Measurements from ENCODE around the gene GRK1.

GRK1 gene

DNA sequence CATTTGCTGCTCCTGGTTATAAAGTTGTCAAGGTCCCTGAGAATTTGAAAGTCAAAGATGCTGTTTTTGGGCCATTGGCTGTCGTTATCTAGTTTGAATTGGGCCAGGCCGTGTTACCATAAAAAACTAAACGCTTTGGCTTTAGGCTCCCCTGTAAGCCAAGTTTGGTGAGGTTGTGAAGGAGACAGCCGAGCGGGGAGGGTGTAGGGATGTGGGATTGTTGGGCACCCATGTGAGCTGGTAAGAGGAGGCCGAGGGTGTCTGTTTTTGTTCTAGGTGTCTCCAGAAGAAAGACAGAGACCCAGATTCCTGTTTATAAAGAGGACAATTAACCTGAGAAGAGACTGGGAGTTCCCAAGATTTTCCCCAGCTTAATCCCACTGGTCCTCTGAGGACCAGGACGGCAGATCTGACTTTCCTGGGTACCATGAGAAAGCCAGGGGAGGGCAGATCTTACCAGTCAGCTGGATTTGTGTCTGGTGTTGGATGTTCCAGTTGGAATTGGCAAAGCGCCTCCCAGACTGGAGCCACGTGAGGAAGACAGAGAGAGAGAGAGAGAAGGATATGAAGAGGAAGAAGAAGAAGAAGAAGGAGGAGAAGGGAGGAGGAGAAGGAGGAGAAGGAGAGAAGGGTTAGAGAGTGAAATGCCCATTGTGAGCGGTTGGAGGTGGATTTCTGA lies 117.1 kb downstream of the GRK1 start:
- TF ChIP-seq, protein P1, sequence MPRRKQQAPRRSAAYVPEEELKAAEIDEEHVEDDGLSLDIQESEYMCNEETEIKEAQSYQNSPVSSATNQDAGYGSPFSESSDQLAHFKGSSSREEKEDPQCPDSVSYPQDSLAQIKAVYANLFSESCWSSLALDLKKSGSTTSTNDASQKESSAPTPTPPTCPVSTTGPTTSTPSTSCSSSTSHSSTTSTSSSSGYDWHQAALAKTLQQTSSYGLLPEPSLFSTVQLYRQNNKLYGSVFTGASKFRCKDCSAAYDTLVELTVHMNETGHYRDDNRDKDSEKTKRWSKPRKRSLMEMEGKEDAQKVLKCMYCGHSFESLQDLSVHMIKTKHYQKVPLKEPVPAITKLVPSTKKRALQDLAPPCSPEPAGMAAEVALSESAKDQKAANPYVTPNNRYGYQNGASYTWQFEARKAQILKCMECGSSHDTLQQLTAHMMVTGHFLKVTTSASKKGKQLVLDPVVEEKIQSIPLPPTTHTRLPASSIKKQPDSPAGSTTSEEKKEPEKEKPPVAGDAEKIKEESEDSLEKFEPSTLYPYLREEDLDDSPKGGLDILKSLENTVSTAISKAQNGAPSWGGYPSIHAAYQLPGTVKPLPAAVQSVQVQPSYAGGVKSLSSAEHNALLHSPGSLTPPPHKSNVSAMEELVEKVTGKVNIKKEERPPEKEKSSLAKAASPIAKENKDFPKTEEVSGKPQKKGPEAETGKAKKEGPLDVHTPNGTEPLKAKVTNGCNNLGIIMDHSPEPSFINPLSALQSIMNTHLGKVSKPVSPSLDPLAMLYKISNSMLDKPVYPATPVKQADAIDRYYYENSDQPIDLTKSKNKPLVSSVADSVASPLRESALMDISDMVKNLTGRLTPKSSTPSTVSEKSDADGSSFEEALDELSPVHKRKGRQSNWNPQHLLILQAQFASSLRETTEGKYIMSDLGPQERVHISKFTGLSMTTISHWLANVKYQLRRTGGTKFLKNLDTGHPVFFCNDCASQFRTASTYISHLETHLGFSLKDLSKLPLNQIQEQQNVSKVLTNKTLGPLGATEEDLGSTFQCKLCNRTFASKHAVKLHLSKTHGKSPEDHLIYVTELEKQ (tag by site-specific recombination; IDR thresholded peaks at IDR 0.05; ENCODE audit: borderline replicate concordance) = no peak
- no peak for TF ChIP-seq ZNF426 (tag by site-specific recombination; IDR thresholded peaks at IDR 0.05)
- TF ChIP-seq ZBTB8A (tag by site-specific recombination; IDR thresholded peaks at IDR 0.05) = no peak
- no peak for TF ChIP-seq ZBTB7A (tag by site-specific recombination; IDR thresholded peaks at IDR 0.05; ENCODE audit: low read depth)
- no peak for TF ChIP-seq MYNN (tag by site-specific recombination; IDR thresholded peaks at IDR 0.05; ENCODE audit: borderline replicate concordance)
- TF ChIP-seq ZNF768 (tag by site-specific recombination; IDR thresholded peaks at IDR 0.05) = no peak
- TF ChIP-seq YY1 (tag by site-specific recombination; IDR thresholded peaks at IDR 0.05) = no peak
- TF ChIP-seq ZNF416 (tag by site-specific recombination; IDR thresholded peaks at IDR 0.05) = no peak
- Histone ChIP-seq H3K9me3 (ENCODE audit: control insufficient read depth, insufficient read depth, low read depth, low read length) (no peaks in the 10 kb centered on the region), H3K27ac (ENCODE audit: extremely low read depth, low read depth, low read length) (no peak overlapping the region), H3K4me1 (ENCODE audit: control insufficient read depth, insufficient read depth, low read length) (no peaks in the 10 kb centered on the region), H3K36me3 (ENCODE audit: control insufficient read depth in 2 of 2, insufficient read depth in 1 of 2, low read length in 2 of 2) (no peaks in the 10 kb centered on the region), H3K4me3 (ENCODE audit: low read depth, low read length) (no peak overlapping the region)
- POLR2A ChIA-PET = no interaction called here
- CTCF ChIA-PET = no interaction called here

DNA sequence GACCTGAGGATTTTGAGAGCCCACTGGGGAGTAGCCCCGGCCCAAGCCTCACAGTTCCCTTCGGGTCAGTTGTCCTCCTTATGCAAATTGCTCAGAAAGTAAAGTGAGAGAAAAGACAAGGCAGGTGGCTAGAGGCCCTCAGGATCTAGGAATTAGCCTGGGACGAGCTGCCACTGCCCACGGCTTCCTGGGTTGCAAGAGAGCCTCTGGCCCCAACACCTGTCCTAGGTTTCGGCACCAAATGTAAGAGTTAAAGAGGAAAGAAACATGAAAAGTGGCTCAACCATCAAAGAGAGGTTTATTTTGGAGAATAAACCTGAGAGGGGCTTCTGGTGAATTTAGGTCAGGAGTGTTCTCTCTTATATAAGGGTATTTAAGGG lies 117.6 kb downstream of the GRK1 start:
- ChIA-PET CTCF (no interaction called here), POLR2A (no interaction called here)
- Histone ChIP-seq H3K4me3 (ENCODE audit: low read depth, low read length) (no peak overlapping the region), H3K36me3 (ENCODE audit: control insufficient read depth in 2 of 2, insufficient read depth in 1 of 2, low read length in 2 of 2) (no peaks in the 10 kb centered on the region), H3K4me1 (ENCODE audit: control insufficient read depth, insufficient read depth, low read length) (no peaks in the 10 kb centered on the region), H3K27ac (ENCODE audit: extremely low read depth, low read depth, low read length) (no peak overlapping the region), H3K9me3 (ENCODE audit: control insufficient read depth, insufficient read depth, low read depth, low read length) (no peaks in the 10 kb centered on the region)
- TF ChIP-seq ZNF140 (tag by site-specific recombination; IDR thresholded peaks at IDR 0.05) (no peak), ZNF274 (IDR thresholded peaks at IDR 0.05; ENCODE audit: low read length) (no peak), ZNF274 (tag by site-specific recombination; IDR thresholded peaks at IDR 0.05; ENCODE audit: borderline replicate concordance) (no peak), KLF16 (tag by site-specific recombination; IDR thresholded peaks at IDR 0.05) (no peak), HOXD13 (CRISPR knock-in tag; IDR thresholded peaks at IDR 0.05; ENCODE audit: borderline replicate concordance) (no peak), ZNF121 (tag by site-specific recombination; IDR thresholded peaks at IDR 0.05) (no peak), PRDM1 (tag by site-specific recombination; IDR thresholded peaks at IDR 0.05) (no peak), ZNF621 (tag by site-specific recombination; IDR thresholded peaks at IDR 0.05) (no peak), ZNF311 (tag by site-specific recombination; IDR thresholded peaks at IDR 0.05; ENCODE audit: borderline replicate concordance) (no peak), ZNF138 (tag by site-specific recombination; IDR thresholded peaks at IDR 0.05; ENCODE audit: borderline replicate concordance) (no peak), ZNF792 (tag by site-specific recombination; IDR thresholded peaks at IDR 0.05) (no peak), ZNF660 (tag by site-specific recombination; IDR thresholded peaks at IDR 0.05) (no peak), YY1 (tag by site-specific recombination; IDR thresholded peaks at IDR 0.05) (no peak), ZNF157 (tag by site-specific recombination; IDR thresholded peaks at IDR 0.05) (no peak), ZNF202 (tag by site-specific recombination; IDR thresholded peaks at IDR 0.05; ENCODE audit: borderline replicate concordance) (no peak), ZNF335 (tag by site-specific recombination; conservative IDR thresholded peaks at IDR 0.05) (no peak), ZFP41 (tag by site-specific recombination; IDR thresholded peaks at IDR 0.05; ENCODE audit: borderline replicate concordance) (no peak), BCL11A (tag by site-specific recombination; IDR thresholded peaks at IDR 0.05; ENCODE audit: low read depth) (no peak), ZNF544 (tag by site-specific recombination; IDR thresholded peaks at IDR 0.05) (no peak), ZIC2 (tag by site-specific recombination; IDR thresholded peaks at IDR 0.05) (no peak)
- TF ChIP-seq, protein P2, sequence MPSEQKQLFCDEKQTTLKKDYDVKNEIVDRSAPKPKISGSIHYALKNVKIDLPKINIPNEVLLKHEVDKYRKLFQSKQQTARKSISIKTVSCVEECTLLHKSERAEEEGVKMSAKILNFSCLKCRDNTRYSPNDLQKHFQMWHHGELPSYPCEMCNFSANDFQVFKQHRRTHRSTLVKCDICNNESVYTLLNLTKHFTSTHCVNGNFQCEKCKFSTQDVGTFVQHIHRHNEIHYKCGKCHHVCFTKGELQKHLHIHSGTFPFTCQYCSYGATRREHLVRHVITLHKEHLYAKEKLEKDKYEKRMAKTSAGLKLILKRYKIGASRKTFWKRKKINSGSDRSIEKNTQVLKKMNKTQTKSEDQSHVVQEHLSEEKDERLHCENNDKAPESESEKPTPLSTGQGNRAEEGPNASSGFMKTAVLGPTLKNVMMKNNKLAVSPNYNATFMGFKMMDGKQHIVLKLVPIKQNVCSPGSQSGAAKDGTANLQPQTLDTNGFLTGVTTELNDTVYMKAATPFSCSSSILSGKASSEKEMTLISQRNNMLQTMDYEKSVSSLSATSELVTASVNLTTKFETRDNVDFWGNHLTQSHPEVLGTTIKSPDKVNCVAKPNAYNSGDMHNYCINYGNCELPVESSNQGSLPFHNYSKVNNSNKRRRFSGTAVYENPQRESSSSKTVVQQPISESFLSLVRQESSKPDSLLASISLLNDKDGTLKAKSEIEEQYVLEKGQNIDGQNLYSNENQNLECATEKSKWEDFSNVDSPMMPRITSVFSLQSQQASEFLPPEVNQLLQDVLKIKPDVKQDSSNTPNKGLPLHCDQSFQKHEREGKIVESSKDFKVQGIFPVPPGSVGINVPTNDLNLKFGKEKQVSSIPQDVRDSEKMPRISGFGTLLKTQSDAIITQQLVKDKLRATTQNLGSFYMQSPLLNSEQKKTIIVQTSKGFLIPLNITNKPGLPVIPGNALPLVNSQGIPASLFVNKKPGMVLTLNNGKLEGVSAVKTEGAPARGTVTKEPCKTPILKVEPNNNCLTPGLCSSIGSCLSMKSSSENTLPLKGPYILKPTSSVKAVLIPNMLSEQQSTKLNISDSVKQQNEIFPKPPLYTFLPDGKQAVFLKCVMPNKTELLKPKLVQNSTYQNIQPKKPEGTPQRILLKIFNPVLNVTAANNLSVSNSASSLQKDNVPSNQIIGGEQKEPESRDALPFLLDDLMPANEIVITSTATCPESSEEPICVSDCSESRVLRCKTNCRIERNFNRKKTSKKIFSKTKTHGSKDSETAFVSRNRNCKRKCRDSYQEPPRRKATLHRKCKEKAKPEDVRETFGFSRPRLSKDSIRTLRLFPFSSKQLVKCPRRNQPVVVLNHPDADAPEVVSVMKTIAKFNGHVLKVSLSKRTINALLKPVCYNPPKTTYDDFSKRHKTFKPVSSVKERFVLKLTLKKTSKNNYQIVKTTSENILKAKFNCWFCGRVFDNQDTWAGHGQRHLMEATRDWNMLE (tag by site-specific recombination; conservative IDR thresholded peaks at IDR 0.05; ENCODE audit: low read depth) = no peak

All from HEK293 (cell line).